Measurements from ENCODE around the gene SLC52A1. TPM values are rescaled to one million over a fixed set of nuclear protein-coding genes. Genes with fewer than 3 reads are reported as not detected.

The SLC52A1 gene
- total RNA-seq, 1 donor from 2014 or later: 0.17 TPM

DNA sequence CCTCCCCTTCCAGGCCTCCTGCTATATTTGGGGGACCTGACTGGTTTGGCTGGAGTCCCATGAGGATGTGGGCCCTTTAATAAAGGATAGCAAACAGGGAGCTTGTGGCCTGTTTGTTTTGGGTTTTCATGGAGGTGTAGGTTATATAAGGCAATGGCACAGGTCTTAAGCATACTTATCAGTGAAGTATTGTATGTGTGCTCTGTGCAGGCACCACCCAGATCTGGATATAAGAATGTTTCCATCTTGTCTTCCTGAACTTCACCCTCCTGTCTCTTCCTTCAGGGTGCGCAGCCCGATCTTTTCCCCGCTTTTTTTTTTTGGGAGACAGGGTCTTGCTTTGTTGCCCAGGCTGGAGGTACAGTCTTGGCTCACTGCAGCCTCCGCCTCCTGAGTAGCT, 10.6 kb downstream of the SLC52A1 start:
- H3K36me3 ChIP-seq (ENCODE audit: control insufficient read depth, insufficient read depth, low read length): peaks cover 1% of the 10 kb centered on the region
- H3K4me3 ChIP-seq (ENCODE audit: low read depth, low read length): no peak overlapping the region
- no peaks in the 10 kb centered on the region for H3K27me3 ChIP-seq (ENCODE audit: control insufficient read depth, insufficient read depth, low read length)
- TF ChIP-seq, protein P1, sequence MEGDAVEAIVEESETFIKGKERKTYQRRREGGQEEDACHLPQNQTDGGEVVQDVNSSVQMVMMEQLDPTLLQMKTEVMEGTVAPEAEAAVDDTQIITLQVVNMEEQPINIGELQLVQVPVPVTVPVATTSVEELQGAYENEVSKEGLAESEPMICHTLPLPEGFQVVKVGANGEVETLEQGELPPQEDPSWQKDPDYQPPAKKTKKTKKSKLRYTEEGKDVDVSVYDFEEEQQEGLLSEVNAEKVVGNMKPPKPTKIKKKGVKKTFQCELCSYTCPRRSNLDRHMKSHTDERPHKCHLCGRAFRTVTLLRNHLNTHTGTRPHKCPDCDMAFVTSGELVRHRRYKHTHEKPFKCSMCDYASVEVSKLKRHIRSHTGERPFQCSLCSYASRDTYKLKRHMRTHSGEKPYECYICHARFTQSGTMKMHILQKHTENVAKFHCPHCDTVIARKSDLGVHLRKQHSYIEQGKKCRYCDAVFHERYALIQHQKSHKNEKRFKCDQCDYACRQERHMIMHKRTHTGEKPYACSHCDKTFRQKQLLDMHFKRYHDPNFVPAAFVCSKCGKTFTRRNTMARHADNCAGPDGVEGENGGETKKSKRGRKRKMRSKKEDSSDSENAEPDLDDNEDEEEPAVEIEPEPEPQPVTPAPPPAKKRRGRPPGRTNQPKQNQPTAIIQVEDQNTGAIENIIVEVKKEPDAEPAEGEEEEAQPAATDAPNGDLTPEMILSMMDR (IDR thresholded peaks at IDR 0.05; ENCODE audit: insufficient read depth, low read length, poor library complexity, severe bottlenecking): no peak
- DNase-seq (ENCODE audit: low read depth): no peak

DNA sequence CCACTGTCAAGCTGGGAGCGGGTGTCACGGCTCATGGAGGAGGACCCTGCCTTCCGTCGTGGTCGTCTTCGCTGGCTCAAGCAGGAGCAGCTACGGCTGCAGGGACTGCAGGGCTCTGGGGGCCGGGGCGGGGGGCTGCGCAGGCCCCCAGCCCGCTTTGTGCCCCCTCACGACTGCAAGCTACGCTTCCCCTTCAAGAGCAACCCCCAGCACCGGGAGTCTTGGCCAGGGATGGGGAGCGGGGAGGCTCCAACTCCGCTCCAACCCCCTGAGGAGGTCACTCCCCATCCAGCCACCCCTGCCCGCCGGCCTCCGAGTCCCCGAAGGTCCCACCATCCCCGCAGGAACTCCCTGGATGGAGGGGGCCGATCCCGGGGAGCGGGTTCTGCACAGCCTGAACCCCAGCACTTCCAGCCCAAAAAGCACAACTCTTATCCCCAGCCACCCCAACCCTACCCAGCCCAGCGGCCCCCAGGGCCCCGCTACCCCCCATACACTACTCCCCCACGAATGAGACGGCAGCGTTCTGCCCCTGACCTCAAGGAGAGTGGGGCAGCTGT, 11.6 kb downstream of the SLC52A1 start:
- Histone ChIP-seq H3K4me3 (ENCODE audit: low read depth, low read length) (no peak overlapping the region), H3K27me3 (ENCODE audit: control insufficient read depth, insufficient read depth, low read length) (no peaks in the 10 kb centered on the region), H3K36me3 (ENCODE audit: control insufficient read depth, insufficient read depth, low read length) (peaks cover 1% of the 10 kb centered on the region)
- DNase-seq (ENCODE audit: low read depth): no peak
- TF ChIP-seq, protein P1 (IDR thresholded peaks at IDR 0.05; ENCODE audit: insufficient read depth, low read length, poor library complexity, severe bottlenecking): no peak

DNA sequence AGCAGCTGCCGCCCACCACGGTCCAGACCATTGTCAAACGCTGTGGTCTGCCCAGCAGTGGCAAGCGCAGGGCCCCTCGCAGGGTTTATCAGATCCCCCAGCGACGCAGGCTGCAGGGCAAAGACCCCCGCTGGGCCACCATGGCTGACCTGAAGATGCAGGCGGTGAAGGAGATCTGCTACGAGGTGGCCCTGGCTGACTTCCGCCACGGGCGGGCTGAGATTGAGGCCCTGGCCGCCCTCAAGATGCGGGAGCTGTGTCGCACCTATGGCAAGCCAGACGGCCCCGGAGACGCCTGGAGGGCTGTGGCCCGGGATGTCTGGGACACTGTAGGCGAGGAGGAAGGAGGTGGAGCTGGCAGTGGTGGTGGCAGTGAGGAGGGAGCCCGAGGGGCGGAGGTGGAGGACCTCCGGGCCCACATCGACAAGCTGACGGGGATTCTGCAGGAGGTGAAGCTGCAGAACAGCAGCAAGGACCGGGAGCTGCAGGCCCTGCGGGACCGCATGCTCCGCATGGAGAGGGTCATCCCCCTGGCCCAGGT, 13.0 kb downstream of the SLC52A1 start:
- no peak for DNase-seq (ENCODE audit: low read depth)
- peaks cover 3% of the 10 kb centered on the region for H3K36me3 ChIP-seq (ENCODE audit: control insufficient read depth, insufficient read depth, low read length)
- TF ChIP-seq, protein P1 (IDR thresholded peaks at IDR 0.05; ENCODE audit: insufficient read depth, low read length, poor library complexity, severe bottlenecking): no peak
- no peaks in the 10 kb centered on the region for H3K27me3 ChIP-seq (ENCODE audit: control insufficient read depth, insufficient read depth, low read length)
- no peak overlapping the region for H3K4me3 ChIP-seq (ENCODE audit: low read depth, low read length)

DNA sequence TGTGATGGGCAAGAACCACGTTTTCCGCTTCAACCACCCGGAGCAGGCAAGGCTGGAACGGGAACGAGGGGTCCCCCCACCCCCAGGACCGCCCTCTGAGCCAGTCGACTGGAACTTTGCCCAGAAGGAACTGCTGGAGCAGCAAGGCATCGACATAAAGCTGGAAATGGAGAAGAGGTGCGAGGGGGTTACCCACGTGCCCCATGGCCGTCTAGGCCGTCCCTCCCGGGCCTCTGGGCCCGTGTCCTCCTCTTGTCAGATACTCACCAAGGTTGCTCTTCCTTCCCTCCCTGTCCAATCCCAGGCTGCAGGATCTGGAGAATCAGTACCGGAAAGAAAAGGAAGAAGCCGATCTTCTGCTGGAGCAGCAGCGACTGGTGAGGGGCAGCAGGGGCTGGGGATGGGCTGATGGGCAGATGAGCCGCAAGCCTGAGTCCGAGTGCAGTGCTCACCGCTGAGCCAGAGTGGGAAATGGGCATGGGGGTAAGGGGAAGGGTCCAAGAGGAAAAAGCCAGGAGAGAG, 14.7 kb downstream of the SLC52A1 start:
- Histone ChIP-seq H3K27me3 (ENCODE audit: control insufficient read depth, insufficient read depth, low read length) (no peaks in the 10 kb centered on the region), H3K36me3 (ENCODE audit: control insufficient read depth, insufficient read depth, low read length) (peaks cover 3% of the 10 kb centered on the region), H3K4me3 (ENCODE audit: low read depth, low read length) (no peak overlapping the region)
- no peak for DNase-seq (ENCODE audit: low read depth)
- TF ChIP-seq, protein P1 (IDR thresholded peaks at IDR 0.05; ENCODE audit: insufficient read depth, low read length, poor library complexity, severe bottlenecking): no peak

DNA sequence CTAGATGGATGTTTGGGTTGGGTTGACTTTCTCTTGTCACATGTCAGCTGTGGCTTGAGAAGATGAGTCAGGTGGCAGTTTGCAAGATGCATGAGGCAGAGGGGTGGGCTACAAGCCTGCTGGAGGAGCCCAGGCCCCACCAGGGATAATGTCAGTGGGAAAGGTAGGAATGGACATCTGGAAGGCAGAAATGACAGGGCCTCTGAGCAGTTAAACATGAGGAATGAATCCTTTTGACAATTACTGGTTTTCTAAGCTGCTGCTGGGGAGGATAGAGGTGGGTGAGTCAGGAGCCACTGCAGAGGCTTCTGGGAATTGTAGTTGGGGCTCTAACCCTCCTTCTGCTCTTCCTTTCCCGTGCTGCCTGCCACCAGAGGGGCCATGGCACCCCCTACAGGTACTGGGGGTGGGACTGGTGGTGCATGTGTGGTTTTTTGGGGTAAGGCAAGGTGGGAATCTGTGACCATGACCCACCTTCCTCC, 15.7 kb downstream of the SLC52A1 start:
- Histone ChIP-seq H3K27me3 (ENCODE audit: control insufficient read depth, insufficient read depth, low read length) (no peaks in the 10 kb centered on the region), H3K36me3 (ENCODE audit: control insufficient read depth, insufficient read depth, low read length) (peaks cover 3% of the 10 kb centered on the region), H3K4me3 (ENCODE audit: low read depth, low read length) (no peak overlapping the region)
- TF ChIP-seq, protein P1 (IDR thresholded peaks at IDR 0.05; ENCODE audit: insufficient read depth, low read length, poor library complexity, severe bottlenecking): no peak
- DNase-seq (ENCODE audit: low read depth): no peak

Measured in kidney epithelial cell (primary cell).